PC-9 (cell line): ENCODE data around the gene SLC47A1.

Experiments
- EZH2 ChIP-seq: fragments of 200-600 bp; sonication (generic); IDR thresholded peaks from 2 replicates; pipeline ENCODE4 v1.8.0; 2017; ENCODE audit warnings: antibody characterized with exemption, low read depth
- TF ChIP-seq, protein P1 (sequence below): fragments of 200-600 bp; sonication (generic); conservative IDR thresholded peaks from 2 replicates; pipeline ENCODE4 v1.6.1; 2017; ENCODE audit warnings: mixed run types, antibody characterized with exemption, mild to moderate bottlenecking, moderate library complexity

DNA sequence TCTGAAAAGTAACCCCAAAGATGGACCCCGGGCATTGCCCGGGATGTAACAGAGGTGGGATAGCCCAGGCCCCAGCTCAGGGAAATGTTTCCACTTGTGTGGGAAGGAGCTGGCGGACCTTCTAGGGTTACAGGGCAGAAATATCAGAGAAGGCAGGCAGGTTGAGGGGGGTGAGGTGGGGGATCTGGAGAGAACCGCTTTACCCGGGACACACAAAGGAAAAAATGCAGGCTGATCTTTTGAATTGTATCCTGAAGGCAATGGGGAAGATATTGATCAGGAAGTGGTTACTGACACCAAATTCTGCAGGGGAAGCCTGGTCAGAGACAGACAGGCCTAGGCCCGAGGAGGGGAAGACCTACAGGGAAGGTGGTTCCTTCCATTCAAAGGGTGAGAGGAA is 3.5 kb downstream of the SLC47A1 start:
- TF ChIP-seq, protein P1, sequence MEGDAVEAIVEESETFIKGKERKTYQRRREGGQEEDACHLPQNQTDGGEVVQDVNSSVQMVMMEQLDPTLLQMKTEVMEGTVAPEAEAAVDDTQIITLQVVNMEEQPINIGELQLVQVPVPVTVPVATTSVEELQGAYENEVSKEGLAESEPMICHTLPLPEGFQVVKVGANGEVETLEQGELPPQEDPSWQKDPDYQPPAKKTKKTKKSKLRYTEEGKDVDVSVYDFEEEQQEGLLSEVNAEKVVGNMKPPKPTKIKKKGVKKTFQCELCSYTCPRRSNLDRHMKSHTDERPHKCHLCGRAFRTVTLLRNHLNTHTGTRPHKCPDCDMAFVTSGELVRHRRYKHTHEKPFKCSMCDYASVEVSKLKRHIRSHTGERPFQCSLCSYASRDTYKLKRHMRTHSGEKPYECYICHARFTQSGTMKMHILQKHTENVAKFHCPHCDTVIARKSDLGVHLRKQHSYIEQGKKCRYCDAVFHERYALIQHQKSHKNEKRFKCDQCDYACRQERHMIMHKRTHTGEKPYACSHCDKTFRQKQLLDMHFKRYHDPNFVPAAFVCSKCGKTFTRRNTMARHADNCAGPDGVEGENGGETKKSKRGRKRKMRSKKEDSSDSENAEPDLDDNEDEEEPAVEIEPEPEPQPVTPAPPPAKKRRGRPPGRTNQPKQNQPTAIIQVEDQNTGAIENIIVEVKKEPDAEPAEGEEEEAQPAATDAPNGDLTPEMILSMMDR: no peak
- no peak for TF ChIP-seq EZH2
